Measurements from ENCODE around the gene CDC25C.

GRCh38 chr5:138351056-138351455 lies 19.5 kb upstream of the CDC25C start:
- TF ChIP-seq, protein P1, sequence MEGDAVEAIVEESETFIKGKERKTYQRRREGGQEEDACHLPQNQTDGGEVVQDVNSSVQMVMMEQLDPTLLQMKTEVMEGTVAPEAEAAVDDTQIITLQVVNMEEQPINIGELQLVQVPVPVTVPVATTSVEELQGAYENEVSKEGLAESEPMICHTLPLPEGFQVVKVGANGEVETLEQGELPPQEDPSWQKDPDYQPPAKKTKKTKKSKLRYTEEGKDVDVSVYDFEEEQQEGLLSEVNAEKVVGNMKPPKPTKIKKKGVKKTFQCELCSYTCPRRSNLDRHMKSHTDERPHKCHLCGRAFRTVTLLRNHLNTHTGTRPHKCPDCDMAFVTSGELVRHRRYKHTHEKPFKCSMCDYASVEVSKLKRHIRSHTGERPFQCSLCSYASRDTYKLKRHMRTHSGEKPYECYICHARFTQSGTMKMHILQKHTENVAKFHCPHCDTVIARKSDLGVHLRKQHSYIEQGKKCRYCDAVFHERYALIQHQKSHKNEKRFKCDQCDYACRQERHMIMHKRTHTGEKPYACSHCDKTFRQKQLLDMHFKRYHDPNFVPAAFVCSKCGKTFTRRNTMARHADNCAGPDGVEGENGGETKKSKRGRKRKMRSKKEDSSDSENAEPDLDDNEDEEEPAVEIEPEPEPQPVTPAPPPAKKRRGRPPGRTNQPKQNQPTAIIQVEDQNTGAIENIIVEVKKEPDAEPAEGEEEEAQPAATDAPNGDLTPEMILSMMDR (IDR thresholded peaks at IDR 0.05; ENCODE audit: low read depth, low read length): no peak
- TF ChIP-seq EZH2phosphoT487 (IDR thresholded peaks at IDR 0.05; ENCODE audit: low read depth): no peak

All from OCI-LY3 (cell line).